ENCODE results near the gene GALNT9.

DNA sequence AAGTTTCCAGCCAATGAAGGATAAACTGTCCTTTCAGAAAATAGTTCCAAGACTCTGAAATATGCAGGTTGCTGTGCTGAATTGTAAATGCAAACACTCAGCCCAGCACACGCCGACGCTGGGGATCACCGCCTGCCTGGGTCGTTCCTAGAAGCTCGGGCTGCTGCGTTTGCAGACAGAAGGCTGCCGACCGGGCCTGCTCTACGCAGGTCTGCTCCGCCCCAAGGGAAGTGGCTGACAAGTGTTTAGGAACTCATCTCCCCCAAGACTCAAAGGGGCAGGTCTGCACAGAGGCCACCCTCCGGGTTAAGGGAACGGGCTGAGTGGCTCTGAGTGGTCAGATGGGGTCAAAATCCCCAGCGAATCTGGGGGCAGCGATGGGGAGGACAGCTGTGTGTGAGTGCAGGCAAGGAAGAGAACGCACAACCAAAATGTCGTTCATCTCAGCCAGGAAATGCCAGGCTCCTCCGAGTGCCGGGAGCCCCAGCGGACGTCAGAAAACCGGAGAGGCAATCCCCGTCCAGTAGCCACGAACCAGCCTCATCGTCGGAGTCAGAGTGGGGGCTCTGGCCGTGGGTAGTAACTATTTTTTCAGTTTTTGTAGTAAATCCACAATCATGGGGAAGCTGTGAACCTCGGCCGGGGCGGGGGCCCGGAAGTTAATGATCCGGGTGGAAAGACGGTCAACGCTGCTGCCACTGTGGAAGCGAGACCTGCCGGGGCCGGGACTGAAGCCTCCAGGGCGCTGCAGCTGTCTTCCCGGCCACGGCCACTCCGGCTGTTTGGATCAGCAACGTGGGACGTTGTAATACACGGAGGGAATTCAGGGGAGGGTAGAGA, 6.0 kb downstream of the GALNT9 start:
- TF ChIP-seq, protein P1, sequence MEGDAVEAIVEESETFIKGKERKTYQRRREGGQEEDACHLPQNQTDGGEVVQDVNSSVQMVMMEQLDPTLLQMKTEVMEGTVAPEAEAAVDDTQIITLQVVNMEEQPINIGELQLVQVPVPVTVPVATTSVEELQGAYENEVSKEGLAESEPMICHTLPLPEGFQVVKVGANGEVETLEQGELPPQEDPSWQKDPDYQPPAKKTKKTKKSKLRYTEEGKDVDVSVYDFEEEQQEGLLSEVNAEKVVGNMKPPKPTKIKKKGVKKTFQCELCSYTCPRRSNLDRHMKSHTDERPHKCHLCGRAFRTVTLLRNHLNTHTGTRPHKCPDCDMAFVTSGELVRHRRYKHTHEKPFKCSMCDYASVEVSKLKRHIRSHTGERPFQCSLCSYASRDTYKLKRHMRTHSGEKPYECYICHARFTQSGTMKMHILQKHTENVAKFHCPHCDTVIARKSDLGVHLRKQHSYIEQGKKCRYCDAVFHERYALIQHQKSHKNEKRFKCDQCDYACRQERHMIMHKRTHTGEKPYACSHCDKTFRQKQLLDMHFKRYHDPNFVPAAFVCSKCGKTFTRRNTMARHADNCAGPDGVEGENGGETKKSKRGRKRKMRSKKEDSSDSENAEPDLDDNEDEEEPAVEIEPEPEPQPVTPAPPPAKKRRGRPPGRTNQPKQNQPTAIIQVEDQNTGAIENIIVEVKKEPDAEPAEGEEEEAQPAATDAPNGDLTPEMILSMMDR (IDR thresholded peaks at IDR 0.05; ENCODE audit: insufficient read depth, low read depth, low read length) = no peak
- no peak for TF ChIP-seq EZH2 (IDR thresholded peaks at IDR 0.05; ENCODE audit: insufficient read depth, low read length)

Data from astrocyte (in vitro differentiated cells and primary cell).